ENCODE results near the gene IMP4.

The IMP4 gene

GRCh38 chr2:130357864-130358263 is 15.2 kb downstream of the IMP4 start:
- H3K4me3 ChIP-seq (ENCODE audit: low read length) = no peak overlapping the region
- no peak for TF ChIP-seq CTCF (conservative IDR thresholded peaks at IDR 0.05; ENCODE audit: low read depth, low read length)
- no peak for DNase-seq (ENCODE audit: low read depth)

GRCh38 chr2:130358420-130359350 is 16.0 kb downstream of the IMP4 start:
- no peak overlapping the region for H3K4me3 ChIP-seq (ENCODE audit: low read length)
- TF ChIP-seq CTCF (conservative IDR thresholded peaks at IDR 0.05; ENCODE audit: low read depth, low read length) = no peak
- DNase-seq (ENCODE audit: low read depth) = no peak

- TF ChIP-seq CTCF (conservative IDR thresholded peaks at IDR 0.05; ENCODE audit: low read depth, low read length) = no peak
- H3K4me3 ChIP-seq (ENCODE audit: low read length) = no peak overlapping the region
- DNase-seq (ENCODE audit: low read depth) = no peak
Observed at GRCh38 chr2:130359466-130359865, 16.8 kb downstream of the IMP4 start.

GRCh38 chr2:130363479-130363878 is 20.8 kb downstream of the IMP4 start:
- TF ChIP-seq CTCF (conservative IDR thresholded peaks at IDR 0.05; ENCODE audit: low read depth, low read length) = no peak
- DNase-seq (ENCODE audit: low read depth) = no peak
- H3K4me3 ChIP-seq (ENCODE audit: low read length) = no peak overlapping the region

- no peak for DNase-seq (ENCODE audit: low read depth)
- no peak for TF ChIP-seq CTCF (conservative IDR thresholded peaks at IDR 0.05; ENCODE audit: low read depth, low read length)
- no peak overlapping the region for H3K4me3 ChIP-seq (ENCODE audit: low read length)
Observed at GRCh38 chr2:130365075-130365474, 22.4 kb downstream of the IMP4 start.

GRCh38 chr2:130365963-130366362 is 23.3 kb downstream of the IMP4 start:
- TF ChIP-seq CTCF (conservative IDR thresholded peaks at IDR 0.05; ENCODE audit: low read depth, low read length) = no peak
- DNase-seq (ENCODE audit: low read depth) = no peak
- no peak overlapping the region for H3K4me3 ChIP-seq (ENCODE audit: low read length)

- no peak for DNase-seq (ENCODE audit: low read depth)
- TF ChIP-seq CTCF (conservative IDR thresholded peaks at IDR 0.05; ENCODE audit: low read depth, low read length) = no peak
- no peak overlapping the region for H3K4me3 ChIP-seq (ENCODE audit: low read length)
Observed at GRCh38 chr2:130366720-130367119, 24.0 kb downstream of the IMP4 start.

Data from retinal pigment epithelial cell (primary cell).